ENCODE measurements around the gene EIF4EBP3.
"Not testable (repeated sequence)": the region's sequence is repeated elsewhere in the genome, so short reads cannot be mapped to it uniquely, and the experiment has no call there.

DNA sequence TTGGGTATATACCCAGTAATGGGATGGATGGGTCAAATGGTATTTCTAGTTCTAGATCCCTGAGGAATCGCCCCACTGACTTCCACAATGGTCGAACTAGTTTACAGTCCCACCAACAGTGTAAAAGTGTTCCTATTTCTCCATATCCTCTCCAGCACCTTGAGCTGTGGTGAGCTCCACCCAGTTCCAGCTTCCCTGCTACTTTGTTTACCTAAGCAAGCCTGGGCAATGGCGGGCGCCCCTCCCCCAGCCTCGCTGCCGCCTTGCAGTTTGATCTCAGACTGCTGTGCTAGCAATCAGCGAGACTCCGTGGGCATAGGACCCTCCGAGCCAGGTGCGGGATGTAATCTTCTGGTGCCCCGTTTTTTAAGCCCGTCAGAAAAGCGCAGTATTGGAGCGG lies 45.6 kb downstream of the EIF4EBP3 start:
- TF ChIP-seq CTCF (conservative IDR thresholded peaks at IDR 0.05; ENCODE audit: low read length); EZH2phosphoT487 (IDR thresholded peaks at IDR 0.05; ENCODE audit: borderline replicate concordance, low read depth, low read length): not testable (repeated sequence)
